ENCODE measurements around the gene RCCD1. TPM values are rescaled to one million over a fixed set of nuclear protein-coding genes. Genes with fewer than 3 reads are reported as not detected.

The RCCD1 gene
- 11.0 TPM for total RNA-seq

GRCh38 chr15:90954712-90955623, at the start of gene RCCD1:
Gene RCCD1 (plus strand): TSS chr15:90954884. CDS start chr15:90956735, 1,851 bp downstream.

GRCh38 chr15:90931828-90932659, 22.6 kb upstream of the RCCD1 start, which contains the start of gene HDDC3:
Gene HDDC3 (minus strand): TSS chr15:90932549. CDS start chr15:90932540, 9 bp downstream.

GRCh38 chr15:90934949-90935751, 19.5 kb upstream of the RCCD1 start, which contains the start of gene UNC45A:
Gene UNC45A (plus strand): TSS chr15:90935285. CDS start chr15:90935325, 40 bp downstream.

GRCh38 chr15:90994417-90995311, 40.0 kb downstream of the RCCD1 start, which contains the start of gene PRC1:
Gene PRC1 (minus strand): TSS chr15:90994535. CDS start chr15:90994417, 118 bp downstream.

Small RNA genes within 50 kb of the gene (small RNA-seq; reads per million reads assigned to genes)
- not detected for gene RF00019 (ENCODE audit: low replicate concordance)

Other genes starting within 250 kb of the RCCD1 start
- gene BLM, start 237.5 kb upstream of the RCCD1 start, total RNA-seq = 6.5 TPM
- gene FURIN, start 86.3 kb upstream of the RCCD1 start, total RNA-seq = 54.8 TPM
- gene FES, start 70.4 kb upstream of the RCCD1 start, total RNA-seq = 52.4 TPM
- gene MAN2A2, start 51.6 kb upstream of the RCCD1 start, total RNA-seq = 45.9 TPM
- gene HDDC3, start 22.3 kb upstream of the RCCD1 start, total RNA-seq = 11.5 TPM
- gene UNC45A, start 19.6 kb upstream of the RCCD1 start, total RNA-seq = 79.9 TPM
- 63.2 TPM for gene PRC1, start 39.7 kb downstream of the RCCD1 start, total RNA-seq
- 5.5 TPM for gene VPS33B, start 67.7 kb downstream of the RCCD1 start, total RNA-seq
- gene SV2B, start 145.4 kb downstream of the RCCD1 start, total RNA-seq = 2.1 TPM